H1 (cell line): ENCODE results near the gene MYCBPAP. TPM values are rescaled to one million over a fixed set of nuclear protein-coding genes. Genes with fewer than 3 reads are reported as not detected.

ENCODE experiments used
- BCL11A ChIP-seq, 2 experiments: IDR thresholded peaks; one replicate each; pipeline ENCODE4 v1.6.1; 2011; ENCODE audit warnings: low read depth in 2 of 2, low read length in 2 of 2, mild to moderate bottlenecking in 2 of 2
- EZH2 ChIP-seq: fragments of 200-600 bp; sonication (generic); IDR thresholded peaks from 2 replicates; pipeline ENCODE4 v1.7.1; 2012; ENCODE audit warnings: low read depth, mild to moderate bottlenecking, moderate library complexity, low read length, inconsistent platforms; ENCODE audit not compliant: severe bottlenecking
- HDAC6 ChIP-seq: IDR thresholded peaks from one replicate; pipeline ENCODE4 v1.7.1; 2012; ENCODE audit warnings: low read depth, mild to moderate bottlenecking, inconsistent platforms, low read length, moderate library complexity
- SIX5 ChIP-seq: IDR thresholded peaks from 2 replicates; pipeline ENCODE4 v1.6.1; 2011; ENCODE audit warnings: mild to moderate bottlenecking, low read depth, low read length
- USF2 ChIP-seq: IDR thresholded peaks from 2 replicates; pipeline ENCODE4 v1.6.1; 2011; ENCODE audit warnings: low read length, improper control_type of control experiment
- polyA plus RNA-seq, 7 experiments: library from polyadenylated mRNA; depleted of rRNA in 3 of 7; stranded (reverse) in 5 of 7; unstranded in 2 of 7; fragments of >200 nt in 5 of 7; fragments of 200-250 nt in 2 of 7; gene quantifications; 1 replicate in 5 of 7; 2 replicates in 1 of 7; 4 replicates in 1 of 7; pipeline versions ENCODE4 v1.2.1 to v1.2.3, GENCODE V29; 2011 to 2013; ENCODE audit warnings: missing spikeins in 2 of 7, mixed read lengths in 2 of 7
- total RNA-seq: library from RNA; stranded (reverse); fragmentation: NEBNext Ultra II Directional; extraction: Animal tissue kit (Norgen Biotek cat#: 25700); gene quantifications from 2 replicates; pipeline ENCODE4 v1.2.1, GENCODE V29; 2021
- TF ChIP-seq, protein P1 (sequence below), 3 experiments: IDR thresholded peaks; 1 replicate in 2 of 3; 2 replicates in 1 of 3; pipeline versions ENCODE4 v1.5.1 to v1.6.1; 2011; ENCODE audit warnings: low read length in 3 of 3, mild to moderate bottlenecking in 3 of 3, inconsistent platforms in 2 of 3, low read depth in 1 of 3, moderate library complexity in 1 of 3; ENCODE audit not compliant: insufficient read depth in 1 of 3; ENCODE audit errors: control extremely low read depth in 1 of 3

MYCBPAP gene
- total and polyA plus RNA-seq, 2 of the 8 experiments (the other 6 are each of a cell fraction or from before 2014, with no cell fraction given): 0.89 to 3.3 TPM

DNA sequence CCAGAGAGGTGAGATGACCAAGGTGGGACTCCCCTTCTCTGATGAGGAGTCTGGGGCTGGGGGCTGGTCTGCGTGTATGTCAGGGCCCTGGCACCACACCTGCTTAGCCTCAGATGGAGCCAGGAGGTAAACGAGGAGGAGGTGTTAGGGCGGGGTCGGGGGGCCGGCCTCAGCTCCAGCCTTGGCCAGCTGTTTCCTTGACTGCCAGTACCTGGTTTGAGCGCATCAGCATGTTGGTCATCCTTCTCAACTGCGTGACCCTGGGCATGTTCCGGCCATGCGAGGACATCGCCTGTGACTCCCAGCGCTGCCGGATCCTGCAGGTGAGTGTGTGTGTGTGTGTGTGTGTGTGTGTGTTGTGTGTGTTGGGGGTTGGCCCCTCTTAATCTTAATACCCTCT is 60.4 kb downstream of the MYCBPAP start (continued):
- TF ChIP-seq USF2 (no peak), BCL11A (IDR thresholded peaks at IDR 0.05; ENCODE audit: low read depth in 2 of 2, low read length in 2 of 2) (no peak), HDAC6 (no peak), SIX5 (no peak), EZH2 (no peak)
- TF ChIP-seq, protein P1, sequence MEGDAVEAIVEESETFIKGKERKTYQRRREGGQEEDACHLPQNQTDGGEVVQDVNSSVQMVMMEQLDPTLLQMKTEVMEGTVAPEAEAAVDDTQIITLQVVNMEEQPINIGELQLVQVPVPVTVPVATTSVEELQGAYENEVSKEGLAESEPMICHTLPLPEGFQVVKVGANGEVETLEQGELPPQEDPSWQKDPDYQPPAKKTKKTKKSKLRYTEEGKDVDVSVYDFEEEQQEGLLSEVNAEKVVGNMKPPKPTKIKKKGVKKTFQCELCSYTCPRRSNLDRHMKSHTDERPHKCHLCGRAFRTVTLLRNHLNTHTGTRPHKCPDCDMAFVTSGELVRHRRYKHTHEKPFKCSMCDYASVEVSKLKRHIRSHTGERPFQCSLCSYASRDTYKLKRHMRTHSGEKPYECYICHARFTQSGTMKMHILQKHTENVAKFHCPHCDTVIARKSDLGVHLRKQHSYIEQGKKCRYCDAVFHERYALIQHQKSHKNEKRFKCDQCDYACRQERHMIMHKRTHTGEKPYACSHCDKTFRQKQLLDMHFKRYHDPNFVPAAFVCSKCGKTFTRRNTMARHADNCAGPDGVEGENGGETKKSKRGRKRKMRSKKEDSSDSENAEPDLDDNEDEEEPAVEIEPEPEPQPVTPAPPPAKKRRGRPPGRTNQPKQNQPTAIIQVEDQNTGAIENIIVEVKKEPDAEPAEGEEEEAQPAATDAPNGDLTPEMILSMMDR (IDR thresholded peaks at IDR 0.05; ENCODE audit: control extremely low read depth in 1 of 3, insufficient read depth in 1 of 3, low read depth in 1 of 3, low read length in 3 of 3): no peak
